HG03135 (cell line): Measurements from ENCODE around the gene BICRAL.

Source experiments
- ATAC-seq: cut with Tn5 transposase; IDR thresholded peaks from one replicate; pipeline ENCODE4 v1.9.1; 2021; ENCODE audit warnings: mild to moderate bottlenecking, moderate library complexity; ENCODE audit not compliant: unreplicated experiment

Gene BICRAL

DNA sequence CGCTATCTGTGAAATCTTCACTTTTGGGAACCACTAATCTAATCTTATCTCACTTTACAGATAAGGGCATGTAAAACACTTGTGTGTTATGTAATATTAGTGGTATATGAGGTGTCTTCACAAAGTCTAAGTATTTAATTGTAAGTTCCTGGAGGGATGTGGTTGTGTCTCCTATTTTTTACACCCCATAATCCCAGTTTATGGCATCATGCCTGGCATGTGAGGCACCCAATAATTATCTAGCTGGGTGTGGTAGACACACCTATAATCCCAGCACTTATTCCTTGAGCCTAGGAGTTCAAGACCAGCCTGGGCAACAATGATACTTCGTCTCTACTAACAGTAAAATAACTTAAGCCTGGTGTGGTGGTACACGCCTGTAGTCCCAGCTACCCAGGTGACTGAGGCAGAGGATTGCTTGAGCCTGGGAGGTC lies 19.4 kb upstream of the BICRAL start:
- no peak for ATAC-seq

GRCh38 chr6:42762950-42763349 lies 18.9 kb upstream of the BICRAL start:
- no peak for ATAC-seq

DNA sequence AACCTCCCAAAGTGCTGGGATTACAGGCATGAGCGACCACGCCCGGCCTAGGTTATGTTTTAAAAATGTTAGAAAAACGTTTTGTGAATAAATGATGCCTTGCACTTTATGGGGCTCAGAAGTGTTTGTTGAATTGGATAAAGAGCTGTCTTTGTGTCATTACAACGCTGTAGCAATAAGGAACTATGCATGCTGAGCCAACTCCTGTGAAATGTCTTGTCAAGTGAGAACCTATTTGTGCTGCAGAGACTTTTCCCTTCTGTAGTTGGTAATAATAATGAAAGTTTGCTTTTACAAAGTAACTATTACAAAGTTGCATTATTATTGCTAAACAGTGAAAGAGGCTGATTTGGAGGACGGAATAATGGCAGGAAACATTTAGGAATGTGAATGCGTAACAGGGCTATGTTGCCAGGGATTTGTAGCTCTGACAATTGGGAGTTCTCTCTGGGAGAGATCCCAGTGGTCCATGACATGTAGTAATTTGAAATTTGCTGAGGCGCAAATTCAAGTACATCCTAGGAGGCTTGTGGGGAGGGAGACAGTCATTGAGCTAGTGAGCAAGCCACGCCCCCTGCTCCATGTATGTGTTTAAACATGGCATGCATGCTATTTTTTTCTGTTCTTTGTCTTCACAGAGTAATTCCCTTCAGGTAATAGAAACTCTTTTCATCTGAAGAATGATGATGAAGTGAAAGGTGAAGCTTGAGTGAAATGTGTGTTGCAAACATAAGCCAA lies 16.8 kb upstream of the BICRAL start:
- no peak for ATAC-seq

DNA sequence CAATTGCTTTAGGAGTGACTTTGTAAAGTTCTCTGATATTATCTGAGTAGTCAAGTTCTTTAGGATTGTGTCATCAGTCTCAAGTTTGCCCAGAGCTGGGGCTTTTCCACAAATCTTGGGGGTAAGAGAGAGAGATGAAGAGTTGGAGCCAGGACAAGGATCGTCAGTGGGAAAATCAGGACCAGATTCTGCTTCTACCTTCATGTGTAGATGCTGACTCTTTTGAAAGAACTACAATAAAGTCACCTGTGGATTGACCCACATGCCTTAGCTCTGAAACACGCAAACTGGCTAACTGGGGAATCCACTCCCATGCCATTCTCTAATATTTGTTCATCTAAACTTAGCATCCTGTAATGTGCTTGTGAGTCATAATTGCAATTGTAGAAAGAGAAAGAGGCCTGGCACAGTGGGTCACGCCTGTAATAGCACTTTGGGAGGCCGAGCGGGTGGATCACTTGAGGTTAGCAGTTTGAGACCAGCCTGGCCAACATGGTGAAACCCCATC lies 15.6 kb upstream of the BICRAL start:
- ATAC-seq, result no peak

- no peak for ATAC-seq
Observed at GRCh38 chr6:42769051-42769450, 12.8 kb upstream of the BICRAL start.

GRCh38 chr6:42769836-42770235 lies 12.0 kb upstream of the BICRAL start:
- no peak for ATAC-seq

GRCh38 chr6:42771741-42772100 lies 10.1 kb upstream of the BICRAL start:
- no peak for ATAC-seq

- no peak for ATAC-seq
Observed at GRCh38 chr6:42774201-42774600, 7.7 kb upstream of the BICRAL start.

- peak; percentile 41 for ATAC-seq
Observed at GRCh38 chr6:42774821-42775487, 6.9 kb upstream of the BICRAL start.

DNA sequence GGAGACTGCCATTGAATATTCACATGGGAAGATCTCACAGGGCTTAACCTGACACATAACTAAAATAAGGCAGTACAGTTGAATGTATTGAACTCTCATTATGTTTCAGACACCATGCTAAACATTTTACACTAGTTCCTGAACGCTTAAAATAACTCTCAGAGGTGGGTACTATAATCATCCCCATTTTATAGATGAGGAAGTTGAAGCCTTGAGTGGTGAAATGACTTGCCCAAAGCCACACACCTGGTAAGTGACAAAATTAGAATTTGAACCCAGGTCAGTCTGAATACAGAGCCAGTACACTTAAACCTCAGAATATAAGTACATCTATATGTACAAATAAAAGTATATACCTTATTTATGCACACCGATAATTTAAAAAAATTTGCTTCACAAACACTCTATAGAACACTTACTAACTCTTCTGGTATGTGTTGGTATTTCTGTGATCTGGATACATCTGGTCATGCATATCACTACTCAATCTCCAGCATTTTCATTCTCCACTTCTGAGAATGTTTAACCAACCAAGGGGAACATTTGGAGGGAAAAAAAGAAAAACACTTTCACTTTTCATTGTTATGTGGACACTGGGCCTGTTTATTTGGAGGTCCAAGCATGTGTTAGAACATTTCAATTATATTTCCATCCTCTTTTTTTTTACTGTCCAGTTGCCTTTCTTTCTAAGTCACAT lies 4.6 kb upstream of the BICRAL start:
- no peak for ATAC-seq

DNA sequence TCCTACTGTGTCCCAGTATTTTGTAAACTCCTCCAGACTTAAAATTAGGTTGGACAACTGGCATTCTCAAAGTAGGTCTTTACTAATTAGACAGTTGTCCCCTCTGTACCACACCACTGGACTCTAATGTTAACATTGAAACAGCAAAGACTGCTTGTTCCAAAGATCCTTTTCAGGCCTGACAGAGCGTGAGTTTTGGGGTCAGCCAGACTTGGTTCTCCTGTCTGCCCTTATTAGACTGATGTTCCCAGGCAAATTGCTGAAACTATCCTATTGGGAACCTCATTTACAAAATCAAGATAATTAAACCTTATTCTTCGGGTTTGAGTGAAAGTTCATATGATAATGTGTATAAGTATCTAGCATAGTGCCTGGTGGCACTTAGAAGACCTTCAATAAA lies 3.7 kb upstream of the BICRAL start:
- no peak for ATAC-seq

DNA sequence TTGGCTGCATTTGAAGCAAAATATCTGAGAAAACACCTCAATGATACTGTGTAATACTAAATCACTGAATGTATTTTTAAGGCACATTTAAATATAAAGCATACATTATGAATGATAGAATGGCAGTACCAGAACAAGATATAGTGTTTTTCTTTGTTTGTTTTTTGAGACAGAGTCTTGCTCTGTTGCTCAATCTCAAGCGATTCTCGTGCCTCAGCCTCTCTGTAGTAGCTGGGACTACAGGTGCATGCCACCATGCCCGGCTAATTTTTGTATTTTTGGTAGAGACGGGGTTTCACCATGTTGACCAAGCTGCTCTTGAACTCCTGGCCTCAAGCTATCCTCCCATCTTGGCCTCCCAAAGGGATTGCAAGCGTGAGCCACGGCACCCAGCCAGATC lies 2.3 kb upstream of the BICRAL start:
- no peak for ATAC-seq

- no peak for ATAC-seq
Observed at GRCh38 chr6:42781546-42781795, 381 bp upstream of the BICRAL start.

- peak; percentile 11 for ATAC-seq
Observed at GRCh38 chr6:42782689-42783176, 881 bp downstream of the BICRAL start.

DNA sequence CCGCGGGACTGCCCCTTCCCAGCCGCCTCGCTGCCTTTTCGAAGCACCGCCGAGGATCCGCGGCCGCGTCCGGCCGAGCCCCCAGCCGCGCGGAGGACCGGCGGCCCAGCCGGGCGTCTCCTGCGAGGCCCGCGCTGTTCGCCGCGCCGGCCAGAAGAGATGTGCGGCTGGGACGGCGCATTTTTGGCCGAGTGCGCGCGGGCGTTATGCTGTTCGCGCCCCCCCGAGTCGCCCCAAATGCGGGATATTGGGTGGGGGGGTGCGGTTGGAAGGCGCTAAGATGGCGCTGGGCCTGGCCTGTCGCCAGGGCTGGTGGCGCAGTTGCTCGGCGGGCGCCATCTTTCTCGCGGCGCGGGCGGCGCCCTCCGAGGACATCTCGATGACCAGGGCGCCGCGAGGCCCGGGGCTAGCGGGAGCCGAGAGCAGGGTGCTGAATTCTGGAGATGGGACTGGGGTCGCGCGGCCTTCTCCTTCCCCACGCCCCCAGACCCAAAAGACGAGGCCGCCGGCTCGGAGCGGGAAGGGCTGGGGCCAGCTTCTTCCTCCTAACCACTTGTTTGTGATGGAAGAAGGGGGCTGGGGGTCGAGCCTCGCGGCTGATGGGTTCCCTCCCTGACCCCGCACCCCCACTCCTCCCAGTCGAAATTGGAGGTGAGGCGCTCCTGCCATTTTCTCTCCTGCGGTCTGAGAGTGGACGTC lies 1.5 kb downstream of the BICRAL start:
- ATAC-seq, result peak; percentile 58

- no peak for ATAC-seq
Observed at GRCh38 chr6:42783876-42784642, 2.2 kb downstream of the BICRAL start.

- no peak for ATAC-seq
Observed at GRCh38 chr6:42784717-42785498, 3.1 kb downstream of the BICRAL start.

- ATAC-seq, result no peak
Observed at GRCh38 chr6:42786525-42786985, 4.7 kb downstream of the BICRAL start.

DNA sequence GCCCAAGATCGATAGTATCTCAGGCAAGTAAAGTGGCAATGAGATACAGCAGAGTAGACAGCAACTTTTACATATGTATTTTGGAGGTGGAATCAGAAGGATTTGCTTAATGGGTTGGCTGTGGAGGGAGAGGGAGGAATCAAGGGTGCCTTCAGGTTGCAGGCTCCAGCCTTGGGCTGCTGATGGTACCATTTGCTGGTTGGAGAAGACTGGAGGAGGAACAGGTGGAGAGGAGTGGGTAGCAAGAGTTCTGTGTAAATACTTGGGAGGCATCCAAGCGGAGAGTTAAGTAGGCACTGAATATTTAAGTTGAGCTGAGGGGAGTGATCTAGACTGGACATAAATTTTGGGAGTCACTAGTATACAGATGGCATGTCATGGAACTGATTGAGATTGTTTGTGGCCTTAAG lies 5.2 kb downstream of the BICRAL start:
- no peak for ATAC-seq

DNA sequence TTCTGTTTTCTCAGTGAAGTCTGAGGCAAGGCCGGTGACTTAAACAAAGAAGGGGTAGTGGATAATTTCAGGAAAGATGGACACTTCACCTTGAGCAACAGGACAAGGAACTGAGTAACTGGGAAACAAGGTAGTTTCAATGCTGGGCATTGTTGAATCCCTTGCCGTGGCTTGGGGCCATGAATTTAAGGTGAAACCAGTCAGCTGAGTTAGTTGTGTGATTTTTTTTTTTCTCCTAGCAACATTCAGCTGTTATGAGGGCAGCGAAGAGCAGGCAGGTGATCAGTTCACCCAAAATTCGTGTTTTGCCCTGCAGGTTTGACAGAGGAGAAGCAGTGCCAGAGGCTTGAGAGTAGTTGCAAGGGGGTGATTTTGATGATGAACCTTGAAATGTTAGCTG lies 6.8 kb downstream of the BICRAL start:
- ATAC-seq, result no peak
